ENCODE data around the gene AKAP13. TPM values are rescaled to one million over a fixed set of nuclear protein-coding genes. Genes with fewer than 3 reads are reported as not detected.

Gene AKAP13
- total and polyA plus RNA-seq, 2 of the 8 experiments (the other 6 are each of a cell fraction or from before 2014, with no cell fraction given), result 14.0 to 46.2 TPM

- 80% methylated on average over 3 of the region's 3 CpGs; no CpG with 5 or more reads in 1 of the 2 experiments for WGBS, 2 experiments (ENCODE audit: extremely low coverage in 1 of 2, insufficient coverage in 1 of 2, insufficient read length in 1 of 2, insufficient replicate concordance in 2 of 2, low coverage in 1 of 2, low lambda C conversion rate in 2 of 2, missing lambda C conversion rate in 1 of 2)
- Histone ChIP-seq H2AFZ (ENCODE audit: low read length) (no peak overlapping the region), H3K4me1 (replicated peaks in 1 of 4; ENCODE audit: control insufficient read depth in 3 of 4, insufficient read depth in 4 of 4, low read length in 3 of 4) (peaks cover 0 to 4% (median 0%) of the 10 kb centered on the region in 4 experiments; a peak in 1 of 7 replicates), H3K9me3 (ENCODE audit: insufficient read depth in 2 of 2, low read depth in 1 of 2, low read length in 1 of 2) (no peaks in the 10 kb centered on the region; a peak in 1 of 4 replicates), H2AK5ac (ENCODE audit: low read depth, low read length) (no peak overlapping the region), H2BK12ac (ENCODE audit: low read depth, low read length) (no peak overlapping the region), H3K4me3 (ENCODE audit: extremely low read depth in 1 of 4, insufficient read depth in 2 of 4, low read depth in 3 of 4, low read length in 4 of 4) (no peak overlapping the region), H3K18ac (ENCODE audit: extremely low read depth, low read length) (no peak overlapping the region), H2BK15ac (ENCODE audit: low read length) (no peak overlapping the region), H3K14ac (ENCODE audit: insufficient read length) (no peak overlapping the region), H3K27me3 (replicated peaks in 1 of 4; ENCODE audit: control insufficient read depth in 3 of 4, extremely low read depth in 1 of 4, insufficient read depth in 3 of 4, low read length in 3 of 4) (peaks cover 0 to 1% (median 0%) of the 10 kb centered on the region in 4 experiments; a peak in 1 of 7 replicates), H3K23me2 (ENCODE audit: low read depth, low read length) (no peaks in the 10 kb centered on the region), H3K36me3 (ENCODE audit: control insufficient read depth in 2 of 4, insufficient read depth in 4 of 4, low read length in 3 of 4) (no peaks in the 10 kb centered on the region; a peak in 2 of 8 replicates), H3K4ac (replicated peaks; ENCODE audit: insufficient read length, low read depth, low read length) (no peak overlapping the region), H3K56ac (replicated peaks; ENCODE audit: insufficient read length, low read depth, low read length) (no peak overlapping the region), H2BK5ac (ENCODE audit: low read depth, low read length) (no peak overlapping the region), H3K23ac (ENCODE audit: insufficient read length) (no peak overlapping the region), H4K20me1 (replicated peaks in 1 of 2; ENCODE audit: control insufficient read depth in 1 of 2, insufficient read depth in 2 of 2, low read length in 2 of 2) (no peaks in the 10 kb centered on the region), H3K9ac (replicated peaks in 1 of 4; ENCODE audit: extremely low read depth in 1 of 4, low read depth in 3 of 4, low read length in 3 of 4) (no peak overlapping the region), H4K5ac (ENCODE audit: insufficient read length, low read depth, low read length) (no peak overlapping the region), H3K4me2 (ENCODE audit: insufficient read depth in 1 of 2, low read depth in 2 of 2, low read length in 2 of 2) (no peak overlapping the region), H4K91ac (replicated peaks; ENCODE audit: insufficient read length, low read length) (no peak overlapping the region), H2BK120ac (replicated peaks; ENCODE audit: low read depth, low read length) (no peak overlapping the region), H2BK20ac (ENCODE audit: low read length) (no peak overlapping the region), H3K79me2 (ENCODE audit: control insufficient read depth in 1 of 2, insufficient read depth in 2 of 2, low read length in 2 of 2) (peaks cover 0 to 8% of the 10 kb centered on the region in 2 experiments; a peak in 2 of 4 replicates), H3K27ac (ENCODE audit: low read depth, low read length) (no peak overlapping the region), H3K79me1 (ENCODE audit: low read depth, low read length) (no peaks in the 10 kb centered on the region), H4K8ac (ENCODE audit: extremely low read depth, insufficient read depth, low read length) (no peak overlapping the region)
- ChIA-PET CTCF (ENCODE audit: partially characterized antibody) (no interaction called here), POLR2A (ENCODE audit: partially characterized antibody) (no interaction called here)
- FAIRE-seq, result no peak
- no peak for DNase-seq (ENCODE audit: low read depth in 1 of 2, low spot score in 2 of 2)
- TF ChIP-seq BRCA1 (IDR thresholded peaks at IDR 0.05; ENCODE audit: low read depth, low read length) (no peak), ASH2L (IDR thresholded peaks at IDR 0.05; ENCODE audit: low read length) (no peak), BCL11A (IDR thresholded peaks at IDR 0.05; ENCODE audit: low read depth in 2 of 2, low read length in 2 of 2) (no peak), SIRT6 (IDR thresholded peaks at IDR 0.05; ENCODE audit: low read length) (no peak), SP2 (IDR thresholded peaks at IDR 0.05; ENCODE audit: low read length) (no peak), NRF1 (IDR thresholded peaks at IDR 0.05; ENCODE audit: low read depth, low read length) (no peak), POU5F1 (IDR thresholded peaks at IDR 0.05; ENCODE audit: low read depth, low read length) (no peak), KDM4A (IDR thresholded peaks at IDR 0.05; ENCODE audit: low read depth, low read length, severe bottlenecking) (no peak), PHF8 (conservative IDR thresholded peaks at IDR 0.05; ENCODE audit: low read depth, low read length) (no peak), MAX (IDR thresholded peaks at IDR 0.05) (no peak), TCF12 (IDR thresholded peaks at IDR 0.05; ENCODE audit: low read depth, low read length) (no peak), TAF7 (optimal IDR thresholded peaks at IDR 0.05; ENCODE audit: borderline replicate concordance, low read depth, low read length) (no peak), E2F6 (IDR thresholded peaks at IDR 0.05) (no peak), RXRA (IDR thresholded peaks at IDR 0.05; ENCODE audit: insufficient read depth, low read depth, low read length) (no peak), JUND (IDR thresholded peaks at IDR 0.05; ENCODE audit: low read length) (no peak)
Observed at GRCh38 chr15:85588677-85589076, 208.3 kb downstream of the AKAP13 start.

Data from H1 (cell line).